Measurements from ENCODE around the gene ATXN7. TPM values are rescaled to one million over a fixed set of nuclear protein-coding genes. Genes with fewer than 3 reads are reported as not detected.

Gene ATXN7
- total and polyA plus RNA-seq, 10 of the 15 experiments (the other 5 are each of a cell fraction or from before 2014, with no cell fraction given) = 0.83 to 24.6 (median 8.5) TPM

GRCh38 chr3:63849175-63849574 is 14.5 kb upstream of the ATXN7 start:
- in situ Hi-C loops (cut with MboI) = no loop called here
- Histone ChIP-seq H3K27ac (ENCODE audit: control insufficient read depth, insufficient read depth) (no peak overlapping the region), H3K79me2 (ENCODE audit: control insufficient read depth, insufficient read depth, low read length) (peaks cover 3% of the 10 kb centered on the region), H3K4me3 (no peak overlapping the region), H3K4me2 (ENCODE audit: control insufficient read depth, insufficient read depth) (no peak overlapping the region), H3K9ac (ENCODE audit: control insufficient read depth, insufficient read depth, low read length) (no peak overlapping the region), H3K4me1 (ENCODE audit: control insufficient read depth, insufficient read depth, low read length) (no peaks in the 10 kb centered on the region), H3K27me3 (replicated peaks in 1 of 2; ENCODE audit: control insufficient read depth in 2 of 2, insufficient read depth in 2 of 2, low read length in 1 of 2) (no peaks in the 10 kb centered on the region), H3K36me3 (ENCODE audit: control insufficient read depth in 2 of 2, insufficient read depth in 2 of 2, low read length in 1 of 2) (no peaks in the 10 kb centered on the region), H4K20me1 (ENCODE audit: control insufficient read depth, insufficient read depth) (no peaks in the 10 kb centered on the region), H2AFZ (ENCODE audit: control insufficient read depth, low read depth, low read length) (no peak overlapping the region), H3K9me3 (replicated peaks; ENCODE audit: control insufficient read depth, insufficient read depth, low read length) (no peaks in the 10 kb centered on the region)
- 86% methylated on average over 4 of the region's 4 CpGs for WGBS (ENCODE audit: insufficient coverage, insufficient replicate concordance, low lambda C conversion rate, missing lambda C conversion rate)
- FAIRE-seq (no peak), DNase-seq (ENCODE audit: low read depth, low spot score) (no peak), ATAC-seq (no peak)
- BruUV-seq (replicated peaks) = no TSS peak
- ChIA-PET CTCF (no interaction called here), SMC1A (ENCODE audit: uncharacterized antibody, unreplicated experiment) (no interaction called here), RAD21 (ENCODE audit: unreplicated experiment) (no interaction called here), POLR2A (no interaction called here)
- no peak for TF ChIP-seq NRF1 (conservative IDR thresholded peaks at IDR 0.05; ENCODE audit: low read depth, low read length)
- TF ChIP-seq POU2F2 (IDR thresholded peaks at IDR 0.05; ENCODE audit: borderline replicate concordance, low read depth, low read length) = no peak
- TF ChIP-seq RCOR1 (conservative IDR thresholded peaks at IDR 0.05; ENCODE audit: low read depth, low read length) = no peak
- TF ChIP-seq TCF12 (IDR thresholded peaks at IDR 0.05; ENCODE audit: low read depth, low read length) = no peak
- no peak for TF ChIP-seq MEF2A (IDR thresholded peaks at IDR 0.05; ENCODE audit: insufficient read depth, low read depth, low read length)
- no peak for TF ChIP-seq ASH2L (IDR thresholded peaks at IDR 0.05; ENCODE audit: borderline replicate concordance, low read depth)
- no peak for TF ChIP-seq ZNF207 (IDR thresholded peaks at IDR 0.05; ENCODE audit: borderline replicate concordance)
- TF ChIP-seq RELA (IDR thresholded peaks at IDR 0.05; ENCODE audit: borderline replicate concordance, partially characterized antibody) = no peak
- no peak for TF ChIP-seq MEF2B (IDR thresholded peaks at IDR 0.05; ENCODE audit: partially characterized antibody, poor library complexity, severe bottlenecking)
- no peak for TF ChIP-seq MYB (IDR thresholded peaks at IDR 0.05; ENCODE audit: borderline replicate concordance, low read depth, low read length)
- no peak for TF ChIP-seq MXI1 (IDR thresholded peaks at IDR 0.05; ENCODE audit: low read depth, low read length)
- TF ChIP-seq BMI1 (IDR thresholded peaks at IDR 0.05; ENCODE audit: borderline replicate concordance) = no peak
- no peak for TF ChIP-seq STAT3 (IDR thresholded peaks at IDR 0.05; ENCODE audit: low read depth, low read length)
- TF ChIP-seq ESRRA (IDR thresholded peaks at IDR 0.05; ENCODE audit: low read length) = no peak
- no peak for TF ChIP-seq TBL1XR1 (IDR thresholded peaks at IDR 0.05; ENCODE audit: low read depth, low read length)
- no peak for TF ChIP-seq NFIC (IDR thresholded peaks at IDR 0.05; ENCODE audit: low read depth, low read length)
- TF ChIP-seq HDGF (IDR thresholded peaks at IDR 0.05) = no peak
- TF ChIP-seq NFYA (IDR thresholded peaks at IDR 0.05; ENCODE audit: borderline replicate concordance, low read depth, low read length) = no peak
- intact Hi-C loops (cut with micrococcal nuclease; ENCODE audit: unreplicated experiment) = no loop called here

Data from GM12878 (cell line).